IMR-90 (cell line): ENCODE results near the gene CD69. TPM values are rescaled to one million over a fixed set of nuclear protein-coding genes. Genes with fewer than 3 reads are reported as not detected.

Experiments
- ATAC-seq: fragments of 200-7000 bp; cut with Tn5 transposase; 2 replicates; pipeline ENCODE4 v1.9.1; 2020; ENCODE audit warnings: low read depth, mild to moderate bottlenecking, moderate library complexity
- BruUV-seq: library from RNA; stranded (reverse); fragments of 400-500 nt; replicated peaks from 2 replicates; lab custom pipeline; 2021; lab: Mats Ljungman, UMichigan
- CTCF ChIA-PET: fragments of 300-600 bp; formaldehyde crosslinking; extraction: SDS; loops from one replicate; lab custom pipeline; 2021; ENCODE audit warnings: antibody characterized with exemption; lab: Yijun Ruan, JAX
- POLR2A ChIA-PET: fragments of 300-600 bp; sonication (Branson Sonifier 250); formaldehyde crosslinking; loops from one replicate; lab custom pipeline; 2022; ENCODE audit warnings: antibody characterized with exemption; ENCODE audit not compliant: unreplicated experiment; lab: Charles Lee
- DNase-seq: peaks from one replicate; pipeline ENCODE4 v3.0.0; 2013
- H2AFZ ChIP-seq: replicated peaks from 2 replicates; pipeline ENCODE3; 2013; ENCODE audit warnings: low read length, mild to moderate bottlenecking; ENCODE audit not compliant: poor library complexity
- H2AK5ac ChIP-seq: 2 replicates; pipeline ENCODE4 v1.6.1; 2013; ENCODE audit warnings: low read depth, low read length, inconsistent platforms
- H2AK9ac ChIP-seq: replicated peaks from 2 replicates; pipeline ENCODE3; 2013; ENCODE audit warnings: mild to moderate bottlenecking, low read depth, low read length, moderate library complexity; ENCODE audit not compliant: poor library complexity
- H2BK120ac ChIP-seq: 2 replicates; pipeline ENCODE4 v1.6.1; 2013; ENCODE audit warnings: low read depth, low read length, inconsistent platforms
- H2BK15ac ChIP-seq: 3 replicates; pipeline ENCODE4 v1.6.1; 2013; ENCODE audit warnings: low read depth, low read length, inconsistent platforms
- H2BK20ac ChIP-seq: 2 replicates; pipeline ENCODE4 v1.6.1; 2013; ENCODE audit warnings: low read depth, mild to moderate bottlenecking, inconsistent platforms, low read length, moderate library complexity
- H2BK5ac ChIP-seq: 2 replicates; pipeline ENCODE4 v1.6.1; 2013; ENCODE audit warnings: mild to moderate bottlenecking, low read depth, low read length, inconsistent platforms; ENCODE audit not compliant: poor library complexity, severe bottlenecking
- H3K14ac ChIP-seq: replicated peaks from 2 replicates; pipeline ENCODE4 v1.6.1; 2013; ENCODE audit warnings: low read depth, low read length, inconsistent platforms
- H3K18ac ChIP-seq: 2 replicates; pipeline ENCODE4 v1.6.1; 2013; ENCODE audit warnings: low read depth, low read length, control low read depth
- H3K23ac ChIP-seq: 2 replicates; pipeline ENCODE4 v1.6.1; 2013; ENCODE audit warnings: low read depth, low read length, inconsistent platforms
- H3K27ac ChIP-seq: 2 replicates; pipeline ENCODE4 v1.5.1; 2013; ENCODE audit warnings: mild to moderate bottlenecking, control low read depth, low read length; ENCODE audit not compliant: insufficient read depth
- H3K27me3 ChIP-seq: 2 replicates; pipeline ENCODE4 v1.6.1; 2013; ENCODE audit warnings: low read length; ENCODE audit not compliant: control insufficient read depth, insufficient read depth
- H3K36me3 ChIP-seq: 2 replicates; pipeline ENCODE4 v1.6.1; 2013; ENCODE audit warnings: low read length, mixed read lengths; ENCODE audit not compliant: control insufficient read depth, insufficient read depth
- H3K4ac ChIP-seq: 2 replicates; pipeline ENCODE4 v1.6.1; 2013; ENCODE audit warnings: low read depth, low read length, inconsistent platforms
- H3K4me1 ChIP-seq: 2 replicates; pipeline ENCODE4 v1.6.1; 2013; ENCODE audit warnings: low read length, mixed read lengths; ENCODE audit not compliant: control insufficient read depth, insufficient read depth
- H3K4me2 ChIP-seq: 2 replicates; pipeline ENCODE4 v1.6.1; 2013; ENCODE audit warnings: low read depth, mild to moderate bottlenecking, control low read depth, low read length, moderate library complexity
- H3K4me3 ChIP-seq: 2 replicates; pipeline ENCODE4 v1.5.1; 2013; ENCODE audit warnings: low read depth, mild to moderate bottlenecking, control low read depth, low read length, moderate library complexity; ENCODE audit not compliant: insufficient read depth
- H3K56ac ChIP-seq: 2 replicates; pipeline ENCODE4 v1.6.1; 2013; ENCODE audit warnings: low read length, inconsistent platforms; ENCODE audit not compliant: insufficient read depth; ENCODE audit errors: extremely low read depth
- H3K79me1 ChIP-seq, 2 experiments: 2 replicates each; pipeline ENCODE4 v1.6.1; 2013; ENCODE audit warnings: low read length in 2 of 2, inconsistent platforms in 1 of 2, low read depth in 1 of 2
- H3K9ac ChIP-seq: 2 replicates; pipeline ENCODE4 v1.6.1; 2013; ENCODE audit warnings: low read depth, low read length, control low read depth
- H3K9me1 ChIP-seq: 2 replicates; pipeline ENCODE4 v1.6.1; 2013; ENCODE audit warnings: low read length, inconsistent platforms; ENCODE audit not compliant: insufficient read depth
- H3K9me3 ChIP-seq: 2 replicates; pipeline ENCODE4 v1.6.1; 2013; ENCODE audit warnings: low read length; ENCODE audit not compliant: control insufficient read depth, insufficient read depth
- H4K20me1 ChIP-seq: 2 replicates; pipeline ENCODE4 v1.6.1; 2013; ENCODE audit warnings: low read length, inconsistent platforms; ENCODE audit not compliant: insufficient read depth
- H4K5ac ChIP-seq: 2 replicates; pipeline ENCODE4 v1.6.1; 2013; ENCODE audit warnings: mild to moderate bottlenecking, low read depth, low read length, control low read depth
- H4K8ac ChIP-seq, 2 experiments: 2 replicates each; pipeline ENCODE4 v1.6.1; 2013; ENCODE audit warnings: low read depth in 2 of 2, low read length in 2 of 2, control low read depth in 1 of 2, inconsistent platforms in 1 of 2
- H4K91ac ChIP-seq: 2 replicates; pipeline ENCODE4 v1.6.1; 2013; ENCODE audit warnings: low read depth, low read length, inconsistent platforms; ENCODE audit not compliant: insufficient read depth
- BHLHE40 ChIP-seq: fragments of 150-350 bp; IDR thresholded peaks from 2 replicates; pipeline ENCODE4 v1.6.1; 2016; ENCODE audit warnings: mild to moderate bottlenecking, low read depth, low read length
- CEBPB ChIP-seq: IDR thresholded peaks from 2 replicates; pipeline ENCODE4 v1.6.1; 2012; ENCODE audit warnings: low read depth, low read length, improper control_type of control experiment
- CHD1 ChIP-seq: IDR thresholded peaks from 2 replicates; pipeline ENCODE4 v1.6.1; 2012; ENCODE audit warnings: low read depth, low read length, improper control_type of control experiment
- CTCF ChIP-seq: conservative IDR thresholded peaks from 2 replicates; pipeline ENCODE4 v1.5.1; 2012; ENCODE audit warnings: mild to moderate bottlenecking, low read depth, low read length, improper control_type of control experiment
- ELK1 ChIP-seq: fragments of 150-350 bp; IDR thresholded peaks from 2 replicates; pipeline ENCODE4 v1.6.1; 2016; ENCODE audit warnings: low read depth, mild to moderate bottlenecking, low read length, moderate library complexity, borderline replicate concordance
- FOS ChIP-seq: fragments of 150-350 bp; IDR thresholded peaks from 2 replicates; pipeline ENCODE4 v1.6.1; 2016; ENCODE audit warnings: low read depth, low read length
- MAFK ChIP-seq: IDR thresholded peaks from 2 replicates; pipeline ENCODE4 v1.6.1; 2012; ENCODE audit warnings: low read depth, low read length, improper control_type of control experiment
- MAZ ChIP-seq: IDR thresholded peaks from 2 replicates; pipeline ENCODE4 v1.6.1; 2012; ENCODE audit warnings: low read depth, mild to moderate bottlenecking, low read length, improper control_type of control experiment, moderate library complexity, borderline replicate concordance
- NFE2L2 ChIP-seq: fragments of 150-350 bp; IDR thresholded peaks from 2 replicates; pipeline ENCODE4 v1.6.1; 2016; ENCODE audit warnings: low read depth, mild to moderate bottlenecking, low read length
- POLR2A ChIP-seq: IDR thresholded peaks from 2 replicates; pipeline ENCODE4 v1.6.1; 2012; ENCODE audit warnings: mild to moderate bottlenecking, low read depth, low read length
- RAD21 ChIP-seq: IDR thresholded peaks from 2 replicates; pipeline ENCODE4 v1.6.1; 2012; ENCODE audit warnings: low read length, improper control_type of control experiment
- RCOR1 ChIP-seq: IDR thresholded peaks from 2 replicates; pipeline ENCODE4 v1.6.1; 2012; ENCODE audit warnings: mild to moderate bottlenecking, low read length, improper control_type of control experiment; ENCODE audit not compliant: insufficient replicate concordance
- RFX5 ChIP-seq: IDR thresholded peaks from 2 replicates; pipeline ENCODE4 v1.8.0; 2012; ENCODE audit warnings: low read depth, mild to moderate bottlenecking, low read length, moderate library complexity
- SMC3 ChIP-seq: fragments of 150-350 bp; IDR thresholded peaks from 2 replicates; pipeline ENCODE4 v1.6.1; 2016; ENCODE audit warnings: low read depth, mild to moderate bottlenecking, antibody characterized with exemption, low read length, moderate library complexity
- WGBS, 2 experiments: methylation state at CpG; one replicate each; pipeline versions ENCODE4 v1.1.5 to v1.1.7; 2013; ENCODE audit warnings: missing lambda C conversion rate in 2 of 2; ENCODE audit not compliant: insufficient read length in 1 of 2; ENCODE audit errors: extremely low coverage in 2 of 2; 5-methylcytosine and 5-hydroxymethylcytosine counted together
- dilution Hi-C: fragments of 300-500 bp; cut with HindIII; formaldehyde crosslinking; loops from one replicate; pipeline ENCODE4 v1.14.3; 2018; ENCODE audit warnings: low sequenced_read_pairs; ENCODE audit not compliant: unreplicated experiment
- in situ Hi-C: fragments of 300-500 bp; cut with MboI; formaldehyde crosslinking; loops from 3 replicates; pipeline ENCODE4 v1.14.3; 2019; ENCODE audit warnings: low sequenced_read_pairs, inconsistent platforms, mixed read lengths
- intact Hi-C: fragments of 100-400 bp; cut with micrococcal nuclease; formaldehyde crosslinking; loops from 2 replicates; pipeline ENCODE4 v1.10.0; 2022
- polyA plus RNA-seq, 3 experiments: library from polyadenylated mRNA; depleted of rRNA; stranded (reverse); fragments of >200 nt; gene quantifications; 2 replicates each; pipeline ENCODE4 v1.2.3, GENCODE V29; 2012; ENCODE audit warnings: low replicate concordance in 1 of 3
- total RNA-seq: library from RNA; depleted of rRNA; stranded (reverse); fragments of >200 nt; gene quantifications from 2 replicates; pipeline ENCODE4 v1.2.3, GENCODE V29; 2012
- TF ChIP-seq, protein P1 (sequence below): fragments of 150-350 bp; IDR thresholded peaks from 2 replicates; pipeline ENCODE4 v1.6.1; 2017; ENCODE audit warnings: mild to moderate bottlenecking, antibody characterized with exemption, low read length, low read depth

The CD69 gene
- total and polyA plus RNA-seq, 2 of the 4 experiments (the other 2 are of a cell fraction): not detected

DNA sequence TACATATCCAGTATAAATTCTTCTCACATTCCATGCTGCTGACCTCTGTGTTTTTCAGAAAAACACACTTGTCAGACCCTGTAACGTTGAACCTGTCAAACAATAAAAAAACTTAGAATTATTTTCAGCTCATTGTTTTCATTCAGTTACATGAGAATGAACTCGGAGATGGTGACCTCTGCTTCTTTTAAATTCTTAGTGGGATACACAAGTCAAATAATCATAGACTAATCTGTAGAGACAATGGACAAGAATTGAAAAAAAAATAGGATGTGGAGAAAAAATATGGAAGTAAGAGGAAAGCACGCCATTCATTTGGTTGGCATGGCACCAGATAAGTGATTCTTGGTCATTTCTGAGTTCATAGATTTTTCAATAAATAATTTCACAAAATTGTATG is 7.2 kb downstream of the CD69 start:
- Histone ChIP-seq H2BK20ac (no peak overlapping the region), H3K4me2 (no peak overlapping the region), H3K56ac (no peak overlapping the region), H3K36me3 (no peaks in the 10 kb centered on the region), H3K9me1 (no peaks in the 10 kb centered on the region), H3K27me3 (no peaks in the 10 kb centered on the region), H2AK5ac (no peak overlapping the region), H3K18ac (no peak overlapping the region), H4K91ac (no peak overlapping the region), H3K27ac (no peak overlapping the region), H3K9me3 (no peaks in the 10 kb centered on the region), H3K79me1 (no peaks in the 10 kb centered on the region), H2BK15ac (no peak overlapping the region), H2AFZ (no peak overlapping the region), H3K14ac (no peak overlapping the region), H4K20me1 (no peaks in the 10 kb centered on the region), H2AK9ac (no peak overlapping the region), H2BK5ac (no peak overlapping the region), H3K4me3 (no peak overlapping the region), H4K8ac (no peak overlapping the region), H2BK120ac (no peak overlapping the region), H3K4me1 (no peaks in the 10 kb centered on the region), H3K23ac (no peak overlapping the region), H3K9ac (no peak overlapping the region), H3K4ac (no peak overlapping the region), H4K5ac (no peak overlapping the region)
- WGBS, 2 experiments: no CpG with 5 or more reads among the region's 3 CpGs
- intact Hi-C loops (loop anchor here (5.0 kb wide), 3 partner anchors 259 to 439 kb away; partner anchors contain the start of genes CLEC12B and CLEC9A), in situ Hi-C loops (no loop called here), dilution Hi-C loops (no loop called here)
- ChIA-PET CTCF (no interaction called here), POLR2A (no interaction called here)
- BruUV-seq: no TSS peak
- TF ChIP-seq ELK1 (no peak), CEBPB (no peak), FOS (no peak), RFX5 (no peak), NFE2L2 (no peak), SMC3 (no peak), CHD1 (no peak), POLR2A (no peak), BHLHE40 (no peak), MAFK (no peak), RCOR1 (no peak), RAD21 (no peak), MAZ (no peak), CTCF (no peak)
- TF ChIP-seq, protein P1, sequence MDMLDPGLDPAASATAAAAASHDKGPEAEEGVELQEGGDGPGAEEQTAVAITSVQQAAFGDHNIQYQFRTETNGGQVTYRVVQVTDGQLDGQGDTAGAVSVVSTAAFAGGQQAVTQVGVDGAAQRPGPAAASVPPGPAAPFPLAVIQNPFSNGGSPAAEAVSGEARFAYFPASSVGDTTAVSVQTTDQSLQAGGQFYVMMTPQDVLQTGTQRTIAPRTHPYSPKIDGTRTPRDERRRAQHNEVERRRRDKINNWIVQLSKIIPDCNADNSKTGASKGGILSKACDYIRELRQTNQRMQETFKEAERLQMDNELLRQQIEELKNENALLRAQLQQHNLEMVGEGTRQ: no peak
- DNase-seq: no peak
- no peak for ATAC-seq
